KOPT-K1 (cell line): Measurements from ENCODE around the gene LSM14A.
A peak's percentile ranks its signal among the peaks of the same experiment; 100 is the strongest.
"Not testable (repeated sequence)": the region's sequence is repeated elsewhere in the genome, so short reads cannot be mapped to it uniquely, and the experiment has no call there.

Experiments
- H3K27ac ChIP-seq: fragments of 200-600 bp; sonication (generic); 2 replicates; pipeline ENCODE4 v1.5.1; 2016; ENCODE audit warnings: antibody characterized with exemption, mild to moderate bottlenecking, low read depth, low read length; ENCODE audit not compliant: poor library complexity, severe bottlenecking
- H3K36me3 ChIP-seq: fragments of 200-600 bp; sonication (generic); 2 replicates; pipeline ENCODE4 v1.5.1; 2017; ENCODE audit warnings: antibody characterized with exemption, mild to moderate bottlenecking, low read length, moderate library complexity; ENCODE audit not compliant: insufficient read depth
- H3K9me3 ChIP-seq: fragments of 200-600 bp; sonication (generic); 2 replicates; pipeline ENCODE4 v1.5.1; 2017; ENCODE audit warnings: antibody characterized with exemption, low read length, mild to moderate bottlenecking; ENCODE audit not compliant: insufficient read depth, poor library complexity, severe bottlenecking

The LSM14A gene

GRCh38 chr19:34148658-34149185 lies 23.6 kb upstream of the LSM14A start:
- no peaks in the 10 kb centered on the region for H3K36me3 ChIP-seq
- H3K9me3 ChIP-seq = no peaks in the 10 kb centered on the region
- no peak overlapping the region for H3K27ac ChIP-seq

GRCh38 chr19:34149873-34150272 lies 22.4 kb upstream of the LSM14A start:
- no peaks in the 10 kb centered on the region for H3K36me3 ChIP-seq
- no peaks in the 10 kb centered on the region for H3K9me3 ChIP-seq
- H3K27ac ChIP-seq = no peak overlapping the region

GRCh38 chr19:34150558-34150957 lies 21.7 kb upstream of the LSM14A start:
- H3K9me3 ChIP-seq = no peaks in the 10 kb centered on the region
- H3K27ac ChIP-seq = no peak overlapping the region
- H3K36me3 ChIP-seq = no peaks in the 10 kb centered on the region

GRCh38 chr19:34151439-34151838 lies 20.9 kb upstream of the LSM14A start:
- Histone ChIP-seq H3K27ac (no peak overlapping the region), H3K9me3 (no peaks in the 10 kb centered on the region), H3K36me3 (no peaks in the 10 kb centered on the region)

- Histone ChIP-seq H3K36me3 (no peaks in the 10 kb centered on the region), H3K27ac (no peak overlapping the region), H3K9me3 (no peaks in the 10 kb centered on the region)
Observed at GRCh38 chr19:34154401-34154800, 17.9 kb upstream of the LSM14A start.

- H3K36me3 ChIP-seq = no peaks in the 10 kb centered on the region
Observed at GRCh38 chr19:34155686-34156085, 16.6 kb upstream of the LSM14A start.

GRCh38 chr19:34158966-34159365 lies 13.3 kb upstream of the LSM14A start:
- not testable (repeated sequence) for H3K27ac ChIP-seq, H3K9me3 ChIP-seq, H3K36me3 ChIP-seq

More at GRCh38 chr19:34155686-34156085, 16.6 kb upstream of the LSM14A start:
- no peaks in the 10 kb centered on the region for H3K9me3 ChIP-seq
- no peak overlapping the region for H3K27ac ChIP-seq

GRCh38 chr19:34159541-34159940 lies 12.8 kb upstream of the LSM14A start:
- H3K27ac ChIP-seq, H3K9me3 ChIP-seq, H3K36me3 ChIP-seq: not testable (repeated sequence)

- H3K9me3 ChIP-seq, H3K36me3 ChIP-seq, H3K27ac ChIP-seq: not testable (repeated sequence)
Observed at GRCh38 chr19:34161902-34162301, 10.4 kb upstream of the LSM14A start.

GRCh38 chr19:34165295-34165738 lies 7.0 kb upstream of the LSM14A start:
- no peak overlapping the region for H3K27ac ChIP-seq
- no peaks in the 10 kb centered on the region for H3K9me3 ChIP-seq
- no peaks in the 10 kb centered on the region for H3K36me3 ChIP-seq

GRCh38 chr19:34169475-34170199 lies 2.7 kb upstream of the LSM14A start:
- H3K36me3 ChIP-seq, H3K27ac ChIP-seq, H3K9me3 ChIP-seq: not testable (repeated sequence)

- H3K27ac ChIP-seq = peak overlapping the region; percentile 96
- no peaks in the 10 kb centered on the region for H3K9me3 ChIP-seq
- H3K36me3 ChIP-seq = peaks cover 16% of the 10 kb centered on the region
Observed at GRCh38 chr19:34171539-34171876, 796 bp upstream of the LSM14A start.

- Histone ChIP-seq H3K36me3 (peaks cover 28% of the 10 kb centered on the region), H3K9me3 (no peaks in the 10 kb centered on the region), H3K27ac (peak overlapping the region; percentile 96)
Observed at GRCh38 chr19:34172661-34173192, 423 bp downstream of the LSM14A start.

GRCh38 chr19:34173193-34173956 lies 1.1 kb downstream of the LSM14A start:
- H3K27ac ChIP-seq = peak overlapping the region; percentile 96
- no peaks in the 10 kb centered on the region for H3K9me3 ChIP-seq
- peaks cover 28% of the 10 kb centered on the region for H3K36me3 ChIP-seq

- not testable (repeated sequence) for H3K27ac ChIP-seq, H3K9me3 ChIP-seq
- peaks cover 38% of the 10 kb centered on the region for H3K36me3 ChIP-seq
Observed at GRCh38 chr19:34175173-34175572, 2.9 kb downstream of the LSM14A start.
